ENCODE measurements around the gene PCSK4.

Gene PCSK4

DNA sequence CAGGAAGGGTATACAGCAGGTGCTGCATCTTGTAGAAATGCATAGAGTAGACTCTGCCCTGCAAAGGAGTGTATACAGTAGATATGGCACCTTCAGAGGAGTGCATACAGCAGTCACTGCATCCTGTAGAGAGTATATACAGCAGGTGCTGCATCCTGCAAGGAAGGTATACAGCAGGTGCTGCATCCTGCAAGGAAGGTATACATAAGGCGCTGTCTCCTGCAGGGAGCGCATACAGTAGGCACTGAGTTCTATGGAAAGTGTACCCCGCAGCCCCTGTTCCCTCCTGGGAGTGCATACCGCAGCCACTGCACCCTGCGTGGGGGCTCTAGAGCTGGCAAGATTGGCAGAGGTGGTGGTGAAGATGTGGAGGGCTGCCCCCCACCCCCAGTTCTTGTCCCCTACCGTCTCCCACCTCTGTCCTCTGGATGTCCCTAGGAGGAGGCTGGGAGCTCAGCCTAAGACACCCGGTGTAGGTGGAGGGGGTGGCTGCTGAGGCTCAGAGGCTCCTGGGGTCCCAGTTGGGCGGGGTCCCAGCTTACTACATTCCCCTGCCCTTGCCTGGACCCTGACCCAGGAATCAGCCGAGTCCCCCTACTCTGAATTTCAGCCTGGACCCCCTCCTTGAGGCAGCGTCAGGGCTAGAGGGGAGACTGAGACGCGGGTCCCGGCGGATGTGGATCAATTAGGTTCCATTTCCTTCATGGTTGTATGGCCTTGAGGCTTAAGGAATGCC lies 25.0 kb upstream of the PCSK4 start:
- DNase-seq (ENCODE audit: low read depth in 2 of 2), result no peak
- TF ChIP-seq, protein P1, sequence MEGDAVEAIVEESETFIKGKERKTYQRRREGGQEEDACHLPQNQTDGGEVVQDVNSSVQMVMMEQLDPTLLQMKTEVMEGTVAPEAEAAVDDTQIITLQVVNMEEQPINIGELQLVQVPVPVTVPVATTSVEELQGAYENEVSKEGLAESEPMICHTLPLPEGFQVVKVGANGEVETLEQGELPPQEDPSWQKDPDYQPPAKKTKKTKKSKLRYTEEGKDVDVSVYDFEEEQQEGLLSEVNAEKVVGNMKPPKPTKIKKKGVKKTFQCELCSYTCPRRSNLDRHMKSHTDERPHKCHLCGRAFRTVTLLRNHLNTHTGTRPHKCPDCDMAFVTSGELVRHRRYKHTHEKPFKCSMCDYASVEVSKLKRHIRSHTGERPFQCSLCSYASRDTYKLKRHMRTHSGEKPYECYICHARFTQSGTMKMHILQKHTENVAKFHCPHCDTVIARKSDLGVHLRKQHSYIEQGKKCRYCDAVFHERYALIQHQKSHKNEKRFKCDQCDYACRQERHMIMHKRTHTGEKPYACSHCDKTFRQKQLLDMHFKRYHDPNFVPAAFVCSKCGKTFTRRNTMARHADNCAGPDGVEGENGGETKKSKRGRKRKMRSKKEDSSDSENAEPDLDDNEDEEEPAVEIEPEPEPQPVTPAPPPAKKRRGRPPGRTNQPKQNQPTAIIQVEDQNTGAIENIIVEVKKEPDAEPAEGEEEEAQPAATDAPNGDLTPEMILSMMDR (IDR thresholded peaks at IDR 0.05; ENCODE audit: low read depth, low read length), result no peak
- no peak overlapping the region for H3K4me3 ChIP-seq (replicated peaks in 1 of 2; ENCODE audit: low read depth in 2 of 2, low read length in 2 of 2)

DNA sequence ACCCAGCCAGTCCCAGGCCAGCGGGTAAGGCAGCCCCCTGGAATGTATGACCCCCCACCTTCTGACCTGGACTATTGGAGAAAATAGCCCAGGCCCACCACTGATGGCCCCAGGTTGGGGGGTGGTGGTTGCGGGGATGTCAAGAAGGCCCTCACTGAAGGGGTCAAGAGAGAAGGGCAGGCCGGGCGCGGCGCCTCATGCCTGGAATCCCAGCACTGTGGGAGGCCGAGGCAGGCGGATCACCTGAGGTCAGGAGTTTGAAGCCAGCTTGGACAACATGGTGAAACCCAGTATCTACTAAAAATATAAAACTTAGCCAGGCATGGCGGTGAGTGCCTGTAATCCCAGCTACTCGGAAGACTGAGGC lies 24.1 kb upstream of the PCSK4 start:
- H3K4me3 ChIP-seq (replicated peaks in 1 of 2; ENCODE audit: low read depth in 2 of 2, low read length in 2 of 2), result no peak overlapping the region
- DNase-seq (ENCODE audit: low read depth in 2 of 2), result no peak
- TF ChIP-seq, protein P1 (IDR thresholded peaks at IDR 0.05; ENCODE audit: low read depth, low read length), result no peak

DNA sequence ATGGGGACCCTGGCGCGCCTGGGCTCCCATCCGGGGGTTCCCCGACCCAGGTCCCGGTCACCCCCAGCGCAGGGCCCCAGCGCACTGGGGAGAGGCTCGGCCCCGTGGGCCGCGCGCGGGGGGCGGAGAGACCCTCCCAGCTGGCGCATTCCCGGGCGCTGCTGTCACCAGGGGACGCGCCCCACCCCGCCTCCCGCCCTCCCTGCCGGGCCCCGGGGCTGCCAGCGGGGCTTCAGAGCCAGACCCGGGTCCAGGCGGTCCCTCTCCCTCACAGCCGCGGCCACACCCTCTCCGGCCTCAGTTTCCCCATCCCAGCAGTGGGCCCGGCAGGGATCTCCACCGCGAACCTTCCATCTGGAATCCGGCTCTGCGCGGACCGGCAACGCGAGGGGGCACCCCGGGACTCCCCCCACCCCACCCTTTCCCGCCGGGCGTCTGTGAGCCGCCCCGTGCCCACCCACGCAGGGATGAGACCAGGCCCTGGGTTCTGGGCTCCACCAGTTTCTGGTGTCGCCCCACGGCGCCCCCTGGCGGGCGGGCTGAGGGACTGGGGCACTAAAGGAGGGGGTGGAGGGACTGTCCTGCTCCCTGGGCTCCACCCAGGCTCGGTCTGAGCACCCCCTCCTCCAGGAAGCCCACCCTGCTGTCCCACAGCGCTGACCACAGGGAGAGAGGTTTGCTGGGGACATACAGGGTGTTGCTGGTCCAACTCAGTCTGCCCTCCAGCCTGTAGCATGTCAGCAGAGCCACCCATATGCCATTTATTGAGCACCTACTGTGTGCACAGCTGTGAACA lies 23.5 kb upstream of the PCSK4 start:
- DNase-seq (ENCODE audit: low read depth in 2 of 2), result peak; percentile 60 to 64
- peak overlapping the region; percentile 55 to 75 for H3K4me3 ChIP-seq (replicated peaks in 1 of 2; ENCODE audit: low read depth in 2 of 2, low read length in 2 of 2)
- TF ChIP-seq, protein P1 (IDR thresholded peaks at IDR 0.05; ENCODE audit: low read depth, low read length), result peak; percentile 75

DNA sequence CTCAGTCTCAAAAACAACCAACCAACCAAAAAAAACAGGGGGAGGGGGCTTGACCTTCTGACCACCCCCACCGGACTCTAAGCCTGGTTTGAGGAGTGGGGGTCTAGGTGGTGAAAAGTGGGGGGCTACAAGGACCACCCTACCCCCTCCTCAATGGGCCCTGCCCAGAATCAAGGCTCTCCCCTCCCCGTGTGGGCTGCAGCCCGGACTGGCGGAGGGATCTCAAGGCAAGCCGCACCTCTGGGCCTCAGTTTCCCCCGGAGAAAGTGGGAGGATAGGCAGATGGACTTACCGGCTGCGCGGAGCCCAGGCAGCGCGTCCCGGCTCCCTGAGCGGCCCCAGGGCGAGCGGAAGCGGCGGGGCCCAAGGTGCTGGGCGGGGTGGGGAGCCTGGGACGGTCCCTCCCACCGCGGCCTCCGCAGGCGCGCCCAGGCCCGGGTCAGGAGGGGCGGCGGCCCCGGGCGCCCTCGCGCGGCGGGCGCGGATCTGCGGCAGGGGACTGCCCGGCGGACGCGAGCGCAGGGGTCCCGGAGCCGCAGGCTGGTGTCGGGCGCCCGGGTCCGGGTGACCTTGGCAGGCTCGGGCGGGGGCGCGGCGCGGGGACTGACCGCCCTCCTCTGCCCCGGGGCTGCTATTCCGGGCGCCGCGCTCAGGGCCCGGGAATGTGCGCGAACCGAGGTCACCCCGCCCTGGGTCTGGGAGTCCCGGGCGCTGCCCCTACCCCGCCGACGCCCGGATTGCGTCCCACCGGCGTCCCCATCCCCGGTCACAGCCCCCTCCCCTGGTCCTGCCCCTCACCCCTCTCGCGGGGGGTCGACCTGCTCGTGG lies 22.7 kb upstream of the PCSK4 start, which contains the start of gene ADAMTSL5:
ADAMTSL5 (minus strand) TSS at position 349 of the 828 bp plus-strand sequence. CDS start 2,076 bp downstream, outside the sequence.
- H3K4me3 ChIP-seq (replicated peaks in 1 of 2; ENCODE audit: low read depth in 2 of 2, low read length in 2 of 2), result peak within 1 kb of the TSS; percentile 55 to 75
- TF ChIP-seq, protein P1 (IDR thresholded peaks at IDR 0.05; ENCODE audit: low read depth, low read length), result no peak
- DNase-seq (ENCODE audit: low read depth in 2 of 2), result peak; percentile 64 to 70

DNA sequence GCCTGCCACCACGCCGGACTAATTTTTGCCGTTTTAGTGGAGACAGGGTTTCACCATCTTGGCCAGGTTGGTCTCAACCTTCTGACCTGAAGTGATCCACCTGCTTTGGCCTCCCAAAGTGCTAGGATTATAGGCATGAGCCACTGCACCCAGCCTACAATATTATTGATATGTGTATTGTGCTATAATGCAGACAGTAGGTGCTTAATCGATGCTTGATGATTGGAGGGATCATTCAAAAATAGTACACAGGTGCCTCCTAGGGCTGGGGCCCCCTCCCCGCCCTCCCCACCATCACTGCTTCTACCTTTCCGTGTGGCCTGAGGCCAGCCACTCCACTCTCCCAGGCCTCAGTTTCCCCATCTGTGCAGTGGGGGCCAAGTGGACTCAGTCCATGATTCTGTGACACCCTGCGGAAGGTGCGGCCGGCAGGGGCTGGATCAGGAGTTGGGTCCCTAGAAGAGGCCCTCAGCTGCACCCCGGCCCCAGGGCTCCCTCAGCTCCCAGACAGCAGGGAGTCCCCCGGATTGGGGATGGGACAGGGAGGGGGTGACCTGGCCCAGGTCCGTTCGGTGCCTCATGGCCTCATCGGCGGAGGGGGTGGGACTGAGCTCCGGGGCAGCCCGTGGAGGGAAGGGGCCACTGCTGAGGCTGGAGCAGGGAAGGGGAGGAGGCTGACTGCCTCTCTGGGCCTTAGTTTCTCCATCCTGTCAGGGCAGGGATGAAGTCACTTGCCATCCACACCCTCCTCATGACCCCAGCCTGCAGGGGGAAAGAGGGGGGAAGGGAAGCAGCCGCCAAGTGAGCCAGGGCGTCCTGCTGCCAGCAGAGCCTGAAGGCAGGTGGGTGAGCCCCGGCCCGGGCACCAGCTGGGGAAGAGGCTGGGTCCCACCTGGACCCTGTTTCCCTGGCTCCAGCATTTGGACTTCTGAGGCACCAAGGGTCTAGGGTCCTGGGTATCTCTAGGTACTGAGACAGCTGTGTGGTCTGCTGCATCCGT lies 21.5 kb upstream of the PCSK4 start:
- DNase-seq (ENCODE audit: low read depth in 2 of 2), result no peak
- H3K4me3 ChIP-seq (replicated peaks in 1 of 2; ENCODE audit: low read depth in 2 of 2, low read length in 2 of 2), result peak overlapping the region in 1 of 2 donors; percentile 10
- TF ChIP-seq, protein P1 (IDR thresholded peaks at IDR 0.05; ENCODE audit: low read depth, low read length), result no peak

Data from cardiac fibroblast (primary cell).